Endothelial cell of hepatic sinusoid (primary cell): Measurements from ENCODE around the gene SETD7.

Source experiments
- in situ Hi-C: cut with HindIII; loops from 2 replicates; pipeline ENCODE4 v1.10.0; 2017; ENCODE audit warnings: low sequenced_read_pairs

SETD7 gene

GRCh38 chr4:139556071-139556723 lies at the start of gene SETD7:
SETD7 (minus strand) TSS chr4:139556219; CDS start chr4:139556137, 82 bp downstream.
- in situ Hi-C loops, result no loop called here

GRCh38 chr4:139605516-139605915 lies 49.5 kb upstream of the SETD7 start:
- in situ Hi-C loops, result no loop called here

GRCh38 chr4:139603576-139604410 lies 47.8 kb upstream of the SETD7 start:
- in situ Hi-C loops, result no loop called here

- in situ Hi-C loops, result no loop called here
Measured at GRCh38 chr4:139602776-139603360, 46.8 kb upstream of the SETD7 start.

- in situ Hi-C loops, result no loop called here
Measured at GRCh38 chr4:139600662-139601061, 44.6 kb upstream of the SETD7 start.

GRCh38 chr4:139599594-139600374 lies 43.8 kb upstream of the SETD7 start:
- in situ Hi-C loops, result no loop called here

GRCh38 chr4:139599076-139599475 lies 43.1 kb upstream of the SETD7 start:
- in situ Hi-C loops, result no loop called here

GRCh38 chr4:139596684-139597279 lies 40.8 kb upstream of the SETD7 start:
- in situ Hi-C loops, result no loop called here

- in situ Hi-C loops, result no loop called here
Measured at GRCh38 chr4:139596034-139596683, 40.1 kb upstream of the SETD7 start.

GRCh38 chr4:139594591-139595185 lies 38.7 kb upstream of the SETD7 start:
- in situ Hi-C loops, result no loop called here

GRCh38 chr4:139593091-139593564 lies 37.1 kb upstream of the SETD7 start:
- in situ Hi-C loops, result no loop called here

- in situ Hi-C loops, result loop anchor here (5.0 kb wide), 2 partner anchors 38 to 42 kb away; no protein-coding TSS in a partner anchor
Measured at GRCh38 chr4:139589336-139590018, 33.5 kb upstream of the SETD7 start.

GRCh38 chr4:139587446-139587845 lies 31.4 kb upstream of the SETD7 start:
- in situ Hi-C loops, result loop anchor here (5.0 kb wide), 2 partner anchors 40 kb away; no protein-coding TSS in a partner anchor

- in situ Hi-C loops, result loop anchor here (5.0 kb wide), 2 partner anchors 38 to 42 kb away; no protein-coding TSS in a partner anchor
Measured at GRCh38 chr4:139585473-139585872, 29.5 kb upstream of the SETD7 start.

GRCh38 chr4:139584784-139585183 lies 28.8 kb upstream of the SETD7 start:
- in situ Hi-C loops, result loop anchor here (5.0 kb wide), 2 partner anchors 37 to 43 kb away; no protein-coding TSS in a partner anchor

GRCh38 chr4:139584013-139584412 lies 28.0 kb upstream of the SETD7 start:
- in situ Hi-C loops, result no loop called here

- in situ Hi-C loops, result no loop called here
Measured at GRCh38 chr4:139582044-139582443, 26.0 kb upstream of the SETD7 start.

GRCh38 chr4:139581096-139581495 lies 25.1 kb upstream of the SETD7 start:
- in situ Hi-C loops, result no loop called here

- in situ Hi-C loops, result no loop called here
Measured at GRCh38 chr4:139576219-139576618, 20.2 kb upstream of the SETD7 start.
